Neural progenitor cell (in vitro differentiated cells): ENCODE results near the gene GCSAM. TPM values are rescaled to one million over a fixed set of nuclear protein-coding genes. Genes with fewer than 3 reads are reported as not detected.

ENCODE experiments used
- DNase-seq: peaks from one replicate; pipeline ENCODE4 v3.0.0-alpha.2; 2016; ENCODE audit warnings: low spot score
- H2AFZ ChIP-seq: fragments of 200-600 bp; sonication (generic); replicated peaks from 2 replicates; pipeline ENCODE4 v1.6.1; 2016; ENCODE audit warnings: antibody characterized with exemption
- H3F3A ChIP-seq: fragments of 200-600 bp; sonication (generic); 2 replicates; pipeline ENCODE4 v1.6.1; 2016; ENCODE audit warnings: antibody characterized with exemption, low read depth
- H3K27ac ChIP-seq: fragments of 200-600 bp; sonication (generic); 2 replicates; pipeline ENCODE4 v1.5.1; 2016; ENCODE audit warnings: mild to moderate bottlenecking
- H3K27me3 ChIP-seq: fragments of 200-600 bp; sonication (generic); 2 replicates; pipeline ENCODE4 v1.6.1; 2016; ENCODE audit warnings: mild to moderate bottlenecking, moderate library complexity
- H3K36me3 ChIP-seq: fragments of 200-600 bp; sonication (generic); 2 replicates; pipeline ENCODE4 v1.5.1; 2016
- H3K4me1 ChIP-seq: fragments of 200-600 bp; sonication (generic); 2 replicates; pipeline ENCODE4 v1.6.1; 2016; ENCODE audit warnings: mixed run types
- H3K4me2 ChIP-seq: fragments of 200-600 bp; sonication (generic); 2 replicates; pipeline ENCODE4 v1.6.1; 2016
- H3K4me3 ChIP-seq: fragments of 200-600 bp; sonication (generic); 2 replicates; pipeline ENCODE4 v1.5.1; 2016
- H3K79me2 ChIP-seq: fragments of 200-600 bp; sonication (generic); 2 replicates; pipeline ENCODE4 v1.6.1; 2016; ENCODE audit warnings: low read depth
- H3K9ac ChIP-seq: fragments of 200-600 bp; sonication (generic); 2 replicates; pipeline ENCODE4 v1.6.1; 2016
- H3K9me3 ChIP-seq: fragments of 200-600 bp; sonication (generic); 2 replicates; pipeline ENCODE4 v1.5.1; 2016; ENCODE audit warnings: low read depth
- H4K20me1 ChIP-seq: fragments of 200-600 bp; sonication (generic); 2 replicates; pipeline ENCODE4 v1.6.1; 2016; ENCODE audit warnings: low read depth
- H3K27ac Mint-ChIP-seq: 3 replicates; pipeline ENCODE4 v1.8.0; 2021; ENCODE audit warnings: mixed read lengths
- H3K27me3 Mint-ChIP-seq: 2 replicates; pipeline ENCODE4 v1.8.0; 2022; ENCODE audit warnings: low read depth, mild to moderate bottlenecking, inconsistent platforms, moderate library complexity, mixed read lengths; ENCODE audit not compliant: insufficient read depth
- H3K36me3 Mint-ChIP-seq: 3 replicates; pipeline ENCODE4 v1.8.0; 2021; ENCODE audit warnings: mixed read lengths
- H3K4me1 Mint-ChIP-seq: 3 replicates; pipeline ENCODE4 v1.8.0; 2021; ENCODE audit warnings: mixed read lengths
- H3K4me3 Mint-ChIP-seq: 3 replicates; pipeline ENCODE4 v1.8.0; 2021; ENCODE audit warnings: mild to moderate bottlenecking, moderate library complexity, mixed read lengths
- H3K9me3 Mint-ChIP-seq: 3 replicates; pipeline ENCODE4 v1.8.0; 2020; ENCODE audit warnings: mixed read lengths
- CTCF ChIP-seq: fragments of 200-600 bp; sonication (generic); IDR thresholded peaks from 2 replicates; pipeline ENCODE4 v1.5.1; 2017; ENCODE audit warnings: antibody characterized with exemption, mild to moderate bottlenecking
- EZH2 ChIP-seq: fragments of 200-600 bp; sonication (generic); IDR thresholded peaks from 2 replicates; pipeline ENCODE4 v1.6.1; 2017; ENCODE audit warnings: antibody characterized with exemption, mild to moderate bottlenecking, moderate library complexity
- EZH2phosphoT487 ChIP-seq: fragments of 200-600 bp; sonication (generic); IDR thresholded peaks from 2 replicates; pipeline ENCODE4 v1.6.1; 2017; ENCODE audit warnings: antibody characterized with exemption
- total RNA-seq: library from RNA; depleted of rRNA; stranded (reverse); fragments of >200 nt; gene quantifications from 2 replicates; pipeline ENCODE4 v1.2.3, GENCODE V29; 2015; ENCODE audit warnings: low replicate concordance

The GCSAM gene
- total RNA-seq, 1 donor from 2014 or later, result not detected

DNA sequence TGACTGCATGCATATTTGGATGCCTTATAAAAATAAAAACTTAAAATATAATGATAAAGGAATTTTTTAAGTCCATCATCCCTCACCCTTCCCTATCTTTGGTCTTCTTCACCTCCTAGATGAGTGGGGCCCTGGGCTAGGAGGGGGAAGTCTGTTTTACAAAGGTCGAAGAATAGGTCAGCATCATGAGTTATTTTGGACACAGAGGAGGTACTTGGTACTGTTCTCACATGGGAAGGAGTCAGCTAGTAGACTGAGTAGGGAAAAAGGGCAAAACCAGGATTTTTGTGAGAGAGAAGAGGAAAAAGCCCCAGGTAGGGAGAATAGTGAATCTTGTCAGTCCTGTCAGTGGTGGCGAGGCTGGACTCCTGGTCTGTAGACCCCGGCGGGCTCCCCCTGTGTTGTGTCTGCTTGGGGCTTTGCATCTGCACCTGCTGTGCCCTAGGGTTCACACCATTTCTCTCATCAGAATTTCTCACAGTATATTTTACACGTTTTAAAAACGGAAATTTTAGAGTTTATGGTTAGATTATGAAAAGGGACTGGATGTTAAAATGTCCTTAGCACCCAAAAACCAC lies 17.2 kb downstream of the GCSAM start:
- no peak overlapping the region for H2AFZ ChIP-seq
- no peaks in the 10 kb centered on the region for H3K9me3 Mint-ChIP-seq
- peak overlapping the region; percentile 32 for H3K4me2 ChIP-seq
- H3K4me1 ChIP-seq, result peaks cover 40% of the 10 kb centered on the region
- no peak overlapping the region for H3K27ac ChIP-seq
- H3F3A ChIP-seq, result peaks cover 33% of the 10 kb centered on the region
- H3K79me2 ChIP-seq, result no peaks in the 10 kb centered on the region
- no peak for DNase-seq
- no peak overlapping the region for H3K4me3 Mint-ChIP-seq
- H3K9ac ChIP-seq, result no peak overlapping the region
- H3K36me3 ChIP-seq, result no peaks in the 10 kb centered on the region
- H3K27ac Mint-ChIP-seq, result peak overlapping the region; percentile 95
- H3K9me3 ChIP-seq, result no peaks in the 10 kb centered on the region
- no peak overlapping the region for H3K4me3 ChIP-seq
- no peaks in the 10 kb centered on the region for H3K36me3 Mint-ChIP-seq
- H3K27me3 ChIP-seq, result no peaks in the 10 kb centered on the region
- no peaks in the 10 kb centered on the region for H4K20me1 ChIP-seq
- TF ChIP-seq EZH2 (no peak), CTCF (no peak), EZH2phosphoT487 (no peak)
- H3K4me1 Mint-ChIP-seq, result peaks cover 24% of the 10 kb centered on the region
- H3K27me3 Mint-ChIP-seq, result peaks cover 9% of the 10 kb centered on the region

DNA sequence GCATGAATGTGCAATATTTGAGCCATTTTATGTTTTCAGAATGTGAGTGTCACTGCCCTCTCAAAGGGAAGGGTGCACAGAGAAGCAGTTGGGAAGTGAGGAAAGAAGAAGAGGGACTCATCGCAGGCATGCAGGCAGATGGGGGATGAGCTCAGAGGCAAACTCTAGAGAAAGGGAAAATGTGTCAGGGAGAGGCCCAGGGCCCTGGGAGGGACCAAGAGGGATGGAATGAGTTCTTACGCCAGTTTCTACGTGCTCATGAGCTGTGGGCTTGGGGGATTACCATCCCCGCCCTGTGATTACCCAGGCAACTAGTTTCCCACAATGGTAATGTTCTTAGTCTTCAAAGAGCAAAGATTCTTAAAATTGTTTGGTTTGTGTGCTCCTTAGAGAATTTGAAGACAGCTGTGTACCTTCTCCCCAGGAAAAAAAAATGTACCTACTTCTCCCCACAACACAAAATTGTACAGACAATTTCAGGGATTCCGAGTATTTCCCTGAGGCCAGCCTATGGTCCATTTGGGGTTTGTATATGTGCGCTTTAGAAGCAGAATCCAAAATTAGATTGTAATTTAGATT lies 17.8 kb downstream of the GCSAM start:
- no peaks in the 10 kb centered on the region for H4K20me1 ChIP-seq
- no peak overlapping the region for H3K4me3 ChIP-seq
- no peaks in the 10 kb centered on the region for H3K79me2 ChIP-seq
- H3K4me2 ChIP-seq, result peak overlapping the region; percentile 32
- peak overlapping the region; percentile 2 for H3K27ac Mint-ChIP-seq
- peak; percentile 13 for DNase-seq
- H3K27ac ChIP-seq, result no peak overlapping the region
- H3F3A ChIP-seq, result peaks cover 28% of the 10 kb centered on the region
- peaks cover 9% of the 10 kb centered on the region for H3K27me3 Mint-ChIP-seq
- no peaks in the 10 kb centered on the region for H3K9me3 Mint-ChIP-seq
- H3K9me3 ChIP-seq, result no peaks in the 10 kb centered on the region
- H3K4me1 ChIP-seq, result peaks cover 37% of the 10 kb centered on the region
- TF ChIP-seq EZH2phosphoT487, result no peak
- TF ChIP-seq EZH2, result no peak
- no peak for TF ChIP-seq CTCF
- H3K36me3 ChIP-seq, result no peaks in the 10 kb centered on the region
- no peaks in the 10 kb centered on the region for H3K27me3 ChIP-seq
- no peaks in the 10 kb centered on the region for H3K36me3 Mint-ChIP-seq
- peaks cover 24% of the 10 kb centered on the region for H3K4me1 Mint-ChIP-seq
- H2AFZ ChIP-seq, result peak overlapping the region; percentile 45
- no peak overlapping the region for H3K4me3 Mint-ChIP-seq
- H3K9ac ChIP-seq, result no peak overlapping the region

DNA sequence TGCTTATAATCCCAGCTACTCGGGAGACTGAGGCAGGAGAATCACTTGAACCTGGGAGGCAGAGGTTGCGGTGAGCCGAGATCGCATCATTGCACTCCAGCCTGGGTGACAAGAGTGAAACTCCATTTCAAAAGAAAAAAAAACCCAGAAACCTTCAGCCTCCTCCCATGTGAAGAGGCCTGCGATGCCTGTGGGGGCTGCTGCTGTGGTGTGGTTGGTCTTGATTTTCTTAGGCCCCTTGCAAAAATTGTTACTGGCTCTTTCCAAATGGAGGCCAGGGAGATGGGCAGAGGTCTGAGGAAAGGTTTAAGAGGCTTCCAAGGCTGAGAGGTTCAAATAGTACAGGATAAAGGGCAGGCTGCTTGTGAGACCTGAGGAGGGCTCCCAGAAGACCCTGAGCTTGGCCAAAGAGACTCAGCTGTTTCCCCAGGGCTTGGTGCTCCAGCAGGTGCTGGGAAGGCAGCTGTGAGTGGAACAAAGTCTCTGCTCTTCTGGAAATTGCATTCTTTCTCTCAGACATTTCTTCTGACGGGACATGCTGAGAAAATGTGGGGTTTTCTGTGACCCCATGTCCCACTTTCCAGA lies 18.4 kb downstream of the GCSAM start:
- DNase-seq, result no peak
- TF ChIP-seq EZH2 (no peak), CTCF (no peak), EZH2phosphoT487 (no peak)
- Histone ChIP-seq H3K4me1 (peaks cover 32% of the 10 kb centered on the region), H3K79me2 (no peaks in the 10 kb centered on the region), H3K9me3 (no peaks in the 10 kb centered on the region), H3K27ac (no peak overlapping the region), H3F3A (peaks cover 22% of the 10 kb centered on the region), H2AFZ (peak overlapping the region; percentile 45), H3K9ac (no peak overlapping the region), H3K4me2 (no peak overlapping the region), H3K36me3 (no peaks in the 10 kb centered on the region), H3K27me3 (no peaks in the 10 kb centered on the region), H4K20me1 (no peaks in the 10 kb centered on the region), H3K4me3 (no peak overlapping the region)
- peak overlapping the region; percentile 2 for H3K27ac Mint-ChIP-seq
- peaks cover 19% of the 10 kb centered on the region for H3K4me1 Mint-ChIP-seq
- H3K4me3 Mint-ChIP-seq, result no peak overlapping the region
- no peaks in the 10 kb centered on the region for H3K9me3 Mint-ChIP-seq
- no peaks in the 10 kb centered on the region for H3K36me3 Mint-ChIP-seq
- H3K27me3 Mint-ChIP-seq, result peaks cover 6% of the 10 kb centered on the region
